Thyroid gland (tissue), 4 donors: ENCODE measurements around the gene CHST11.

Source experiments
- CTCF ChIP-seq, 6 experiments: fragments of 200-600 bp in 3 of 6; fragments of 450-650 bp in 3 of 6; sonication (generic) in 3 of 6; IDR thresholded peaks; one replicate each; pipeline ENCODE4 v1.5.1; 2016 to 2019; ENCODE audit warnings: antibody characterized with exemption in 6 of 6, mild to moderate bottlenecking in 2 of 6, inconsistent platforms in 1 of 6, moderate library complexity in 1 of 6
- POLR2A ChIP-seq, 2 donors: fragments of 450-650 bp; IDR thresholded peaks; one replicate each; pipeline ENCODE4 v1.6.1; 2017; ENCODE audit warnings: antibody characterized with exemption in 2 of 2, mild to moderate bottlenecking in 2 of 2, moderate library complexity in 1 of 2

GRCh38 chr12:104488374-104488773, 31.6 kb downstream of the CHST11 start:
- TF ChIP-seq POLR2A (IDR thresholded peaks at IDR 0.05) (no peak), CTCF (IDR thresholded peaks at IDR 0.05) (no peak)
